ENCODE measurements around the gene PDE4D.

The PDE4D gene

DNA sequence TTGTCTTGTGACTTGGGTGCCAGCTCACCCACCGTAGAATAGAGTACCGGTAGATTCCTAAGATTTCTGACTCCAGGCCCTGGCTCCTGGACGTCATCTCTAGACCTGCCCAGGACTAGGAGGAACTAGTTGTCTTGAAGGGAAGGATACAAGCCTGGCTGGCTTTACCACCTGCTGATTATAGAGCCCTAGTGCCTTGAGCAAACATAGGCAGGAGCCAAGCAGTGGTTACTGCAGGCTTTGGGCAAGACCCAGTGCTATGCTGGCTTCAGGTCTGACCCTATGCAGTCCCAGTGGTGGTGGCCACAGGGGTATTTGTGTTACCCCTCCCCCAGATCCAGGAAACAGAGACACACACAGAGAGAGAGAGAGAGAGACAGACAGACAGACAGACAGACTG is 606.2 kb downstream of the PDE4D start:
- peak; percentile 48 for DNase-seq (ENCODE audit: low read depth, low spot score)

DNA sequence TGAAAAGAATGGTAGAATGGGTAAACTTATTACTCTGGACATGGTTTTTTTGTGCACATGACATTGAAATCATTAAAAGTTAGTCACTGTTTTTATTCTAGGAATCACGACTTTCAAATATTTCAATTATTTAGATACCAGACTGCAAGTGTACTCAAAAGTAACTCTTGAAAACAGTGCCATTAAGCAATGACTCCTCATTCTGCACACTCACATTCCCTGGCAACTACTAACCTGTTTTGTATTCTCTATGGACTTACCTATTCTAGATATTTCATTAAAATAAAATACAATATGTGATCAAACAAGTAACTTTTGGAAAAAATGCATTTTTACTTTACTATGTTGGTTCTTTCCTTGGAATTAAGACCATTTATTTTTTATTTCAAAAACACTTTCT is 607.0 kb downstream of the PDE4D start:
- DNase-seq (ENCODE audit: low read depth, low spot score): no peak

DNA sequence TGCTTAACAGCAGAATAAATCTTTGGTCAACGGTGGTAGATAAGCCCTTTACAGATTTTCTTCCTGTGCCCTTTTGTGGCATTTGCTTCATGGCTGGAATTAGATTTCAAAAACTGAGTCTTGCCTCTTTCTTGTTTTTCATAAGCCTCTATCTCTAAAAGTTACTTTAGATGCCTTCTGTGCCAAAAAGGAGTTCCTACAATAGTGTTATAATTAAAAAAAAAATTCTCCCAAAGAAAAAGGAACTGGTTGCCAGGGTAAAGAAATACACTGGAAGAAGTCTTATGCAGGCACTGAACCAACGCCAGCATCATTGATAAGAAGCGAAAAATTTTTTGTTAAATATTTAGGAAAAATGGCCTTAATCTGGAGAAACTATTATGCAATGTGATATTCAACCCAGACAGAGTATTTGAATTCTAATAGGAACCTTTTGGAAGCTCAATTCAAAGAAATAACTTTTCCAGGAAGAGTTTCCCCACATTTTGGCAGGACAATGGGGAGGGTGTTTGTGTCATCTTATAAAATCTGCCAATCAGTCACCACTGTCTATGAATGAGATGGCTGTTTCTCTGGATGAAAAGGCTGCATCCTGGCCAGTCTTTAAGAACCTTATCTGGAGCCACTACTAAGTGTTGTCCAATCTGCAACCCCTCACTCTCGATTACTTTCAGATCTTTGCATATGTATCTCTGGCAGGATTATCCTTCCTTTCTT is 608.1 kb downstream of the PDE4D start:
- no peak for DNase-seq (ENCODE audit: low read depth, low spot score)

DNA sequence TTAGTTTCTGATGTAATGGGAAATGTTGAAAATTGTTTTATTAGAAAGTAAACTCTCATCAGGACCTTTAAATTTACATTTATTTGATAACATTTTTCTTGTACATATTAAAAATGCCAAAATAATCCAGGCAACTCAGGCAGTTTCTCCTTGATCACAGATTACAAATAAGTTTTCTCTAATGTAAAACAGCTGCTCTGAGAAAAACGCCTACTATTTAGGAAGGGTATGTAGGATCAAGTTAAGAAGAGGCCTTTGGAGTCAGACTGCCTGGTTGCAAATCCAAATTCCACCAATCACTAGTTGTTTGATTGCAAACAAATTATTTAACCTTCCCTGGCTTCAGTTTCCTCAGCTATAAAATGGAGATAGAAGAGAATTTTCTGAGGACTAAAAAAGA is 610.8 kb downstream of the PDE4D start:
- no peak for DNase-seq (ENCODE audit: low read depth, low spot score)

DNA sequence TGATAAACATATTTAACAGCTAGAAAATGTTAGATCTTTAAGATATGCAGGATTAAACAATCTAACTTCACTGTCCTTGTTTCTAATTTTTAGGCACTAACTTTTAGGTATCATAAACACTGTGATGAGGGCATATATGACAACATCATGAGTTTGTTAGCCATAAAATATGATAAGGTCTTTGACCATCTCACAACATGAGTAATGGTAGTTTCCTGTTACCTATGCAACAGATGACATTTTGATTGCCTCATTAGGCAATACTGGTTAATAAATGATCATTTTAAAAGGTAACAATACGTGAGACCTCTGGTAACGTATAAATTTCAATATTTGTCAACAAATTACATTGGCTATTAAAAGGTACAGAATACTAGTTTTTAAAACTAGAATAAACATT is 613.5 kb downstream of the PDE4D start:
- no peak for DNase-seq (ENCODE audit: low read depth, low spot score)

DNA sequence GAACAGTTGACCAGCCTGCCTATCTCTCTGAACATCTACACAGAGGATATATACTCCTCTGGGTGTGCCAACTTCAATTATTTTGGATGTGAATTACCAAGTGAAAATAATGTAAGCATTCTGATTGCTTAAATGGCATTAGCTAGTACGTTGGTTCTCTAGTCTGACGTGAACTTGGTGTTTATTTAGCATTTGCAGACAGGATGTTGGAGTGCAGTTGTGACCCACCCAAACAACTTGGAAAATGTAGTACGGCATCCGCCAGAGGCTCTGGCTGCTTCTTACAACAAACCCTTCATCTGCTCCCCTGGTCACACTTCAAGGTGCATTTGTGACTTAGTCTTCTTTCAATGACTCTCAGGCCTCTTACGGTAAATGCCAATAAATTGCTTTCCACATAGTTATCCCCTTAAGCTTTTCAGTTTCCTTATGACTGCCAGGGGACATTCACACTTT is 616.6 kb downstream of the PDE4D start:
- no peak for DNase-seq (ENCODE audit: low read depth, low spot score)

DNA sequence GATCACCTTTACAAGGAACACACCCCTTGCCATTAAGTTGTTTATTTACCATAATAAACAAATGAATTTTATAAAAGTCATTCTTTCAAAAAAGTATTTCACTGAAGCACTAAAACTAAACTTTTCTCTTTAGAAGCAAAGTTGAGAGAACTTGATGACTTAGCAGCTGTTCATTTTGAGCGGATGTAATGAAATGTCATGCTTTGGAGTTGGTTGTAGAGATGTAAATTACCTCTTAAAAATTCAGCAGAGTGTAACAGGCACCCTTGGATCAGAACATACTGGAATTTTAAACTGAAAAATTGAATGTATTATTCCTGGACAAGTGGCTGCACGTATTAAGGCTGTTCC is 617.2 kb downstream of the PDE4D start:
- DNase-seq (ENCODE audit: low read depth, low spot score): no peak

DNA sequence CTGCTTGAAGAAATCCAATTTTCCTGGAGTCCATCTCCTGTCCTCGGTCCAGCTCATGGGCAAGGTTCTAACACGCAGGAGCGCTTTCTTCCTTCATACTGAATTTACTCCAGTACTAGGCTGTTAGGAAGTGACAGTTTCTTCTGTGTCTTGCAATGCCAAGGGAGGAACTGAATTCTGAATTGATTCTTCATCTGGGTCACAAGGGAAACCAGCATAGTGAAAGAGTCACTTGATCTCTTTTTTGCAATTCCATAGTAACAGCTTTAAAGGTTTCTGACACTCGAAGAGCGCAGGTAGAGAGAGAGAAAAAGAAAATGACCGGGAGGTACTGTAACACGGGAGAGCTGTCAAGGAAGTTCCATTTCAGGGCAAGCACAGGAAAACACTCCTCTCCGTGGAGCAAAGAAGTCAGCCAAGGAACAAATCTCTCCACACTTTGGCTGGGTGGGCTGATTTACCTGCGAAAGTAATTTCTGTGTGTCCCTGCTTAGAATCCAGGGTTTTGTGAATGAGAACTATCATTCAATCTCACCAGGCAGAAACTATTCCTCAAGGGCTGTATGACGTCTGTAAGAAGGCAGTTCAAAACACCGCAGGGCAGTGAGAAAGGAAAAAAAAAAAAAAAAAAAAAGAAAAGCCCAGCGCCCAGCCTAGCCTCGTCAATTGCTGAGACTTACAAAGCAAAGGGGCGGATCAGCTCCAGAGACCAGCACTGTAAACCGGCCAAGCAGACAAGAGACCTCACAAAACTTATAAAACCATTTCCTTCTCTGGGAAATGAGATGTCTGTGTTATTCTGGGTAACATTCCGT is 617.8 kb downstream of the PDE4D start:
- DNase-seq (ENCODE audit: low read depth, low spot score): peak; percentile 97

DNA sequence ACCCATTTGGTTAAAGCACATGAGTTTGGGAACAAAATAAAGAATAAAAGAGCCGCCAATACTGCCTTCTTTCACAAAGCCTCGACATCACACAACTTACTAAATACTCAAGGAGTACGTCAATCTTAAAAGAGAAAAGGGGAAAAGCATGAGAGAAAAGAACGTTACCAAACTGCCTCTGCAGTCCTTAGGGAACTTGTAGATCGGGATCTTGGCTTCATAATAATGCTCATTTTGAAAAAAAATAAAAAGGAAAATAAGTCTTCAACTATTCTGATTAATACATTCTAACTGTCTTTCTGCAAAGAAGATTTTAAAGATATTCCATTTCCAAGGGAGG is 618.4 kb downstream of the PDE4D start:
- no peak for DNase-seq (ENCODE audit: low read depth, low spot score)

DNA sequence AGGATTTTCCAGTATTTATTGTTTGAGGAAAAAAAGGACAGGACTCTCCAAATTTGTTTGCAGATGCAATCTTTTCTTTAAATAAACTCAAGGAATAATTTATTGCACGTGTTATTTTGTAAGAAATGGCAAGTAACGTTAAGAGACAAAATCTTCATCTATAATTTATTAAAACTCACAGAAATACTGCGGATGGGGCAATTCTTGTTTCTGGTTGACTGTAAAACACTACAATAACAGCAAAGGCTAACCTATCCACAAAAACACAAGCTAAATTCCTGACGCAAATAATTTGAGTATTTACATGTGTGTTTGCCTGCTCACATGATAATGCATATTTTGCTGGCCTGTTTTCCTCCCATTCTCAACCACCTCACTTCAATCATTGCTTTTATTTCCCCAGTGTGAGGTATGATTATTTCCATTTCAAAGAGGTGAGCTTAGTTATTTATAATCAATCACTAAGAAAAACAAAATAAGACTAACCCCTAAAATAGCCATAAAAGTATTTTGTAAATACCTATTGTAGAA is 619.4 kb downstream of the PDE4D start:
- no peak for DNase-seq (ENCODE audit: low read depth, low spot score)

DNA sequence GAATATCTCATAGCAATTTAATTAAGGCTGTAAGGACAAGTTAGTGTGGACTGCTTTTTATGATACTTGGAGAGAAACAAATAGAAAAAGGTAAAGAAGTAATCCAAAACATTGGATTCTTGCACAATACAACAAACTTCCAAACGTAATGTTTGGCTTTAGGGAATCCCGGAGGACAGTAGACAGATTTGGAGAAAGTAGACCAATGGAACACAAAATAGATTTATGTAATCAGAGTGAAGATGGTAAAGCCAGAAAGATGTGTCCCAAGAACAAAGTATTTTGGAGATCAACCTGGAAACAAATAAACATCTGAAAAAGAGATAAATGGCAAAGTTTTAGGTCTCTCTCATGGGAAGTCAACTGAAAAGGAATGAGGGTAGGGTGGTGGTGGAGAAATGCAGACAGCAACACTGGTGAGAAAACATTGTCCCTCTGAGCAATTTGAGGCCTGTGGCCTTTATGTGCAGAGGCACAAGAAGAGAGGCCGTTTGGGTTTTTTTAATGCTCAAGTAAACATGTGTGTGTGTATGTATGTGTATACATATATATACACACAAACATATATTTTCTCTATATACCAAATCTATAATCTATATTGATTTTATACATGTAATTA is 620.6 kb downstream of the PDE4D start:
- no peak for DNase-seq (ENCODE audit: low read depth, low spot score)

DNA sequence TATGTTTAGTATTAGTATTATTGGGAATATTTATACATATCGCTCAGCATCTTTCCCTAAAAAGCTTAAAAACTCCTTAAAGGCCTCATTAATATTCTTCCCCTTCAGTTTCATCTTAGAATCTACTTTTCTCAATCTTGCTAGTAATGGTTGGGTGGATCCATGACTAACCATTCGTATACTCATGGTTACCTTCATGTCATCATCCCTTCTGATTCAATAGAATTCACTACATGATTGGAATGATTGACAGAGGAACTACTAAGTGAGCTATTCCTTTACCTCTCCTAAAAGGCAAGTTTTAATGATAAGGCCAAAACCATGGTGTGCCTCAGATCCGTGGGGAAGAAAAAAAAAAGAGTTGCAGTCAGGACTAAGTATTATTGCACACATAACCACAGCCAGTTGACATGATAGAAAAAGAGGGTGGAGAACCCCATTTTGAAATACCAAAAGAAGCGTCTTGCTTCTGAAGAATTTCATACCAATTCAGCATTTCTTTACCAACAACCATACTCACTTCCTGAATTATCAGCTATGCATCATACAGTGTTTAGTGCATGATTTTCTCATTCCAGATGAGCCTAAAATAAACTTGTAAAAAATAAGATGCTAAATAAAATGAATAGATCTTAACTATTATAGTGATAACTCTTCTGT is 624.6 kb downstream of the PDE4D start:
- no peak for DNase-seq (ENCODE audit: low read depth, low spot score)

DNA sequence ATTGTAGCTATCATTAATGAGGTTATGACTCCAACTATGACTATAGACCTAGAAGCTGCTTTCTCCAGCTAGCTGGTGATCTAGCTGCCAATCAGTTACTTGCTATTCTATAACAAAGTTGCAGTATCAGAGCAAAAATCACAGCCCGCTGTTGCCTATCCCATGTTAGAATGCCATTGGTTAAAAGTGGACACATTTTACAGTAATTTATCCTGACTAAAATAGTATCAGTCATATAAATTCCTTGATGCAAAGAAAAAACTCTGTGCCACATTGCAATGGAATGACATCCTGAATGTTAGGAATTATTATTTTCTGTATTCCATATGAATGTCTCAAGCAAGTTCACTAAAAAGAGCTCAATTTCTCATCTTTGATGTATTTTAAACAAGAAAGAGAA is 626.5 kb downstream of the PDE4D start:
- no peak for DNase-seq (ENCODE audit: low read depth, low spot score)

DNA sequence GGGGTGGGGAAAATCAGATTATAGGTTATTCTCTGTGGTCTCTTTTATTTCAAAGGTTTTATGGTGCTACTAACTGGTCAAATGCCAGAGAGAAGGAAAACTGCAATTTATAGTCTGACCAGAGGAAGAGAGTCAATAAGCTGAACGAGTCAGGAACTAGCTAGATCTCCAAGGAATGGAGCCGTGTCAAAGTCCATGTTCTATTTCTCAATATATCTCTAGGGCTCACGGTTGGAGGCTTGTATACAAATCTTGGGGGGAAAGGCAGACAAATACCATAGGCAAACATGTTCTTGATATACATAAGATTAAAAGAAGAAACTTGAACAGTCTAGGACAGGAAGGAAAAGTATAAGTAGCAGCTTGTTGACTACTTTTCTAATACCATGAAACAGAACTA is 627.1 kb downstream of the PDE4D start:
- no peak for DNase-seq (ENCODE audit: low read depth, low spot score)

DNA sequence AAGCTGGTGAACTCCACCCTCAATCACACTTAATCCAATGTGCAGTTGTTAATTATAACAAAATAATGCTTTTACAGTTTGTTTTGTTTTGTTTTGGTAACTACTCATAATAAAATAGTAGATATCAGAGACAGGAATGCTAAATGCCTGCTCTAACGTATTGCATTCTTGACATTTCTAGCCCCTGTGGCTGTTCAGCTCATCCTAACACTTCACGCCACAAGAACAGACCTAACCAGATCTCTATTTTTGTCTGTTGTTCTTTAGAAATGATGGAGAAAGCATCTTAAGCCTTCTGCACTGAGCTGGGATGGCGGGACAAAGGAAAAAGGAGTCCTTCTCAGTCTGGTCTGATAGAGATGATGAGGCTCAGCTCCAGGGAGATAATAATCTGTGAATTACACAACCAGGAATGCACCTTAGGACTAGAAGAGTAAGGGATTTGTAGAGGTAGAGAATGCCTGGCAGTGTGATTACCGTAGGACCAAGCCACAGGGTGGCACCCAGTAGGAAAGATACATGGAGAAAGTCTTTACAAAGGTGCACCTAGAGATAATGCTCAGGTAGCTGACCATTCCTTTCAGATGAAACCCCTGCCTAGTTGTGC is 628.8 kb downstream of the PDE4D start:
- peak; percentile 44 for DNase-seq (ENCODE audit: low read depth, low spot score)

DNA sequence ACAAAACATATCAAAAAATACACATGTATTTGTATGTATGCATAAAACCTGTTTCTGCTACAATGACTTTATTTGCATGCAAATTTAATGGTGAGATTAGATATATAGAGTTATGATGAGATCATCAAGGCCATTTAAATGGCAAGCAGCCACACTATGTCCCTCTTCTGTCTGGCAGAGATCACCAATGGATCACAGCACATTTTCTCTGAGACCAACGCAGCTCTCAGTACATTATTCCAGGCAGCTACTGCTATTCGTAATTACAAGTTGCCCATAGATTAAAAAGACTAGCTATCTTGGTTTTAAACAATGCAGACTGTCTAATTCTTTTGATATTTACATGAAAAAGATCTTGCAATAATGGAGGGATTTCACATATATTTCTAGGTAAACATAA is 629.5 kb downstream of the PDE4D start:
- DNase-seq (ENCODE audit: low read depth, low spot score): no peak

DNA sequence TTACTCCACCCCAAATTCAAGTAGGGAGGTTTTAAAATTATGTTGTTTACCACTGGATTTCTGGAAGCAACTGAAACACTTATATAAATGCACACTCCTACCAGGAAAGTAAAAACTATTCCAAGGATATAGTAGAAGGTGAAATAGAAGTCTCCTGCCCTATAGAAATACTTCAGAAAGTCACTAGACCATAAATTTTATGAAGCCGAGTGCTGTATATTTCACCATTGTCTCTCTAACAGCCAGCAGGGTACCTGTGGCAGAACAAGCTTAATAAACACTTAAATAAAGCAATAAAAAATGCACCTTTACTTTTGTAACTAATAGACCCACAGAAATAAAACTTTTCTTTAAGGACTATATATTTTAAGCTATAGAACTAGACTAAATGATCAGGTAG is 631.6 kb downstream of the PDE4D start:
- no peak for DNase-seq (ENCODE audit: low read depth, low spot score)

DNA sequence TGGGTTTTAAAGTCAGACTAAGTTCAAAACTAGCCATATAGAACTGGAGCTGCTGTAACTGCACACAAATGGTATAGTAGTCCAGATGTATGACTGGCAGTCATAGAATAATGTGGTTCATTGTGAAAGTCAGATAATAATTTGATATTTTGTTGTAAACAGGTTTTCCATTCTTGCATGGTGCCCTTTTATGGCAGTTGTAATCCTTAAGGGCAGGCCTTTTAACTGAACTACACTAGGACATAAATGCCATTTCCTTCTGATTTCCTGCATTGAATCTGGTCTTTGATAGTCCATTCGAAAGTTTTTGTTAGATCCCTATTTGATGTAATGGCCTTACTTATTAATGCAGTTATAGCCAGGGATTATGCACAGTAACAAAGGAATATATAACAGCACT is 632.6 kb downstream of the PDE4D start:
- no peak for DNase-seq (ENCODE audit: low read depth, low spot score)

DNA sequence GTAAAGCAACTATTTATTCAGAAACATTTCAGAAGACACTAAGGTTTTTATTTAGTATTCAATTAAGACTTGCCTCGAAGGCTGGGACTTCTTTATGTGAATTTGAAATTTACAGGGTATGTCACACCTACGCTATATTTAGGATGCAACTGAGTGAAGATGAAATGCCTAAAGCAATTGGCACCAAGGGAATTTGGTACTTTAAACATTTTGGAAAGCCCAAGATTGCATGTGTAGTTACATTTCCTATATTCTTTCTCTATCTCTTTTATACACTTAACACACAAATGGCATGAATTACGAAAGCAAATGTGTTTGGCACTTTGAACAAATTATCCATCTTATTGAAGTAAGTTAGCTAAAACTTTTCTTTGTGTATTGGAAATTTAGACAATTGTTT is 633.3 kb downstream of the PDE4D start:
- DNase-seq (ENCODE audit: low read depth, low spot score): no peak

DNA sequence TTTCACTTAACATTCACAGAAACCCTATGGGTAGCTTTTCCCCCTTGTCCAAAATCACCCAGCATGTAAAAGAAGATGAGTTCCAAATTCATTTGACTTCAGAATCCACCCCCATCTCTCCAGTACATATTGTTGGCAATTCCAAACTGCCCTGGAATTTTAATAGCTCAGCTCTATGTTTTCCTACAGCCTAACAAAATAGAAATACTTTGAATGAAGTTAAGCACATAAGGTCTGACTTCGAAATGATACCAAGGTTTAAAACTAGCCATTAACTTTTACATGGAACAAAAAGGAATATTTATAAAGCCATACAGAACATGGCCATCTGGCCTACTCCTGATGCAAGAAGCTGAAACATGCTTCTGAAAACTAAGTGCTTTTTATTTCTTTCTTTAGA is 634.3 kb downstream of the PDE4D start:
- DNase-seq (ENCODE audit: low read depth, low spot score): no peak

DNA sequence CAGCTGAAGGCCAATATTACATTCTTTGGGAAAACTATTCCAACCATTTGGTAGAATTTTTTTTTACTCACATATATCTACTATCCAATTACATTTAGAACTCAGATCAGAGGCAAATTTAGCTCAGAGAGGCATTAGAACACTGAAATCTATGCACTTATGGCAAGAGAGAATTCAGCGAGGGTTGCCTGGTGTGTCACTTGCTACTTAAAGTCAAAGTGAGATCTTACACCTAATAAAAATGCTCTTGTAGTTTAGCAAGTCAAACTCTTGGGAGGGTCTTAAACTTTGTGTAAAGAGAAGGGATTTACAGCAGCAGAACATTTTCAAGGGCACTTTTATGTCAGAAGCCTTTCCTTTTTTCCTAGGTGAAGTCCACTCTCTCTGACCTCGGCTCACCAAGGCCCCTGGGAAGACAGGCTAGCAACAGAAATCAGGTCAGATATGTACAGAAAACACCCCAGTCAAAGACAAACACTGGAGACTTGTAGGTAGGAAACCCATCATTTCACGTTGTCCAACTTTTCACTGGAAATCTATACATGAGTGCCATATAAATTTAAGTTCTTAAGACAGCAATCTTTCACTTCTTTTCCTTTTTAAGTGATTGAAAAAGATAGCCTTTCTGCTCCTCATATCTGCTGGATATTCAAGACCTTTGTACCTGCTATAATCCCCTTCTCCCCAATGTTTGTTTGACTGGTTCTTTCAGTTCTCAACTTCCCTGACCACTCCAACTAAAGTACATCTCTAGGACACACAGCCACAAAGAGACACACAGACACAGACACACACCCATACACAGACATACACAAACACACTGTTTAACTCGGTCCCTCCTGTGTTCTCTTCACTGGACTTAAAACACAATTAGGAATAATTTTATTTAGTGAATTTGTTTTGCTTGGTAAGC is 635.8 kb downstream of the PDE4D start:
- DNase-seq (ENCODE audit: low read depth, low spot score): no peak
